HUDEP-2 (cell line): ENCODE data around the gene TBC1D23.
A peak's percentile ranks its signal among the peaks of the same experiment; 100 is the strongest.
"Not testable (repeated sequence)": the region's sequence is repeated elsewhere in the genome, so short reads cannot be mapped to it uniquely, and the experiment has no call there.

Experiments used
- DNase-seq, 76 experiments: peaks; one replicate each; lab custom pipeline; 2025; ENCODE audit not compliant: unreplicated experiment in 76 of 76; lab: John Stamatoyannopoulos, UW

The TBC1D23 gene

GRCh38 chr3:100289339-100289738 lies 28.5 kb downstream of the TBC1D23 start:
- DNase-seq = peak in 74 of 76 experiments; percentile 15 to 98 (median 89)

- DNase-seq = no peak
These were observed 34.3 kb downstream of the TBC1D23 start for GRCh38 chr3:100295089-100295488.

DNA sequence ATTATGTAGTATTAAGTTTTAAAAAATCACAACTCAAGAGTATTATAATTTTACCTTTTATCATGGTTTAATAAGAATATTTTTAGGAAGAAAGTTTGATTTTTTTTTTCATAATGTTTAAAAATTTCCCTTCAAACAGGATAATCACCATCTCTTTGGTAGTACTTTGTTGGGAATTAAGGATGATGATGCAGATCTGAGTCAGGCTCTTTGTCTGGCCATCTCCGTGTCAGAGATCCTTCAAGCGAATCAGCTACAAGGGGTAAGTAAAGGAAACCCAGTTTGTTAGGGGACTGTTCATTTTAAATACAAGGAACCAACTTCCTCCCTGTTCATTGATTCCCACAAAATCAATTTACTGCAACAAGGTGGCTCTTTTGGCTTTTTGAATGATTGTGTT lies 37.0 kb downstream of the TBC1D23 start:
- DNase-seq = no peak

- no peak for DNase-seq
These were observed 38.2 kb downstream of the TBC1D23 start for GRCh38 chr3:100299016-100299415.

DNA sequence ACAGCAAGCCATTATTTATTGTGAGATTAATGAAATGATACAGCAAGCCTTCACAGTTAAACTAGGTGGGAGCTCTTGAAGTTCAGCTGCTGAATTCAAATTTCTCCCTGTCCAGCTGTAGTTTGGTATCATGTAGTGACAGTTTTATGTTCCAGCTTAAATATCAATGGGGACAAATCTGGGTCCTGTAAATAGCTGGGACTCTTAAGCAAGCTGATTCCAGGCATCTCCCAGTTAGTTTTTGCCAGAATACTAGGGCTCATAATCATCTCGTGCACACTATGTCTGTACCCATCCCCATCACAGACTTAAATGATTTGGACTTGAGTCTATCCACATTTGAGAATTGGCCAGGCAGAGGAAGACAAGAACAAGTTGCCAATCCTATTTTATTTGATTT lies 45.9 kb downstream of the TBC1D23 start:
- DNase-seq = no peak

DNA sequence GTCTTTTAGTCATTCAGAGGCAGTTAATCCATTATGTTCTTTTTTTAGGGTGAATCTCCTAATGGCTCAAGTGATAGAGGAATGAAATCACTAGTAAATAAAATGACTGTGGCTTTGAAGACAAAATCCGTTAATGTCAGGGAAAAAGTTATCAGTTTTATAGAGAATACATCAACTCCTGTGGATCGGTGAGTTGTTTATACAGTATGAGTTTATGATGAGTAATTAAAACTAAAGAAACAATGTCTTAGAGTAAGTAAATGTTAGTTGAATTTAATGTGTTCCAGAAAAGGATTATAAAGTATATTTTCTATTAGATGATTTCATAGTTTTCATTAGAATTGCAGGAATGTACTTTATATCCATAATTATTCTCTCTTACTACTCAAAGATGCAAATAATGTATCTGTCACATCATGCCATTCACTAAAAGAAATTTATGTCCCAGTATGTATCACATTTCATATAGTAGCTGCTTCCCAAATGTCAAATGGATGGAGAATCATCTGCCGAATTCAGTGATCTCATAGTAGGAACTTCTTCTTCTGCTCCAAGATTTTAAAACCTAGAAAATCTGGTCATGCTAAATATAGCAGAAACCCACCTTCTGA lies 49.7 kb downstream of the TBC1D23 start:
- no peak for DNase-seq

GRCh38 chr3:100311011-100311410 lies 50.2 kb downstream of the TBC1D23 start:
- no peak for DNase-seq

DNA sequence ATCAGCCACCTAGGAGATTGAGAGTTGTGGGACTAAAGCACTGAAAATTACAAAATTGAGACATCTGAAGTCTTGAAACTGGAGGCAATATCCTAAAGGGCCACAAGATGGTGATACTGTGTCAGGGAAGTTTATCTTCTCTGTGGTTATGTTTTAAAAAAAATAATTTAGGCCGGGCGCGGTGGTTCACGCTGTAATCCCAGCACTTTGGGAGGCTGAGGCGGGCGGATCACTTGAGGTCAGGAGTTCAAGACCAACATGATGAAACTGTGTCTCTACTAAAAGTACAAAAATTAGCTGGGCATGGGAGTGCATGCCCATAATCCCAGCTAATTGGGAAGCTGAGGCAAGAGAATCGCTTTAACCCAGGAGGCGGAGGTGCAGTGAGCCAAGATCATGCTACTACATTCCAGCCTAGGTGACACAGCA lies 55.9 kb downstream of the TBC1D23 start:
- peak in 51 of 76 experiments; percentile 1 to 61 (median 21) for DNase-seq

GRCh38 chr3:100317912-100318311 lies 57.1 kb downstream of the TBC1D23 start:
- DNase-seq = no peak

- no peak for DNase-seq
These were observed 59.2 kb downstream of the TBC1D23 start for GRCh38 chr3:100319951-100320350.

DNA sequence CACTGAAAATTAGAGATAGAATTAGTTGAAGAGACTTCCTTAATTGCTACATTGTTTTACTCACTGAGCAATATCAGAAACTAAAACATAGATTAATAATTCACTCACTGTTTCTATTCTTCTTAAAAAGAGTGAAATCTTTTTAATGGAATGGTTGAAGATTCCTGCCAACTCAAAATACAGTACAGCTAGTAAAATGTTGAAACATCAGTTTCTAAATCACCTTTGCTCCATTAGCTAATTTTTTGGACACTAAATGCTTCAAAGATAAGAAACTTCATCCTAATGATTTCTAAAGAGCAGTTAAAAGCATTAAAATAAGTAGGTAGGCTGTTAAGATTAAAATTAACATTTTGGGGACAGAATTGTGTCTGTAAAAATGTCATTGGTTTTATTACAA lies 63.3 kb downstream of the TBC1D23 start:
- no peak for DNase-seq

GRCh38 chr3:100325827-100326226 lies 65.0 kb downstream of the TBC1D23 start:
- no peak for DNase-seq

GRCh38 chr3:100327377-100327776 lies 66.6 kb downstream of the TBC1D23 start:
- not testable (repeated sequence) for DNase-seq

- no peak for DNase-seq
These were observed 69.2 kb downstream of the TBC1D23 start for GRCh38 chr3:100329800-100330489.

- no peak for DNase-seq
These were observed 69.9 kb downstream of the TBC1D23 start for GRCh38 chr3:100330651-100331050.

DNA sequence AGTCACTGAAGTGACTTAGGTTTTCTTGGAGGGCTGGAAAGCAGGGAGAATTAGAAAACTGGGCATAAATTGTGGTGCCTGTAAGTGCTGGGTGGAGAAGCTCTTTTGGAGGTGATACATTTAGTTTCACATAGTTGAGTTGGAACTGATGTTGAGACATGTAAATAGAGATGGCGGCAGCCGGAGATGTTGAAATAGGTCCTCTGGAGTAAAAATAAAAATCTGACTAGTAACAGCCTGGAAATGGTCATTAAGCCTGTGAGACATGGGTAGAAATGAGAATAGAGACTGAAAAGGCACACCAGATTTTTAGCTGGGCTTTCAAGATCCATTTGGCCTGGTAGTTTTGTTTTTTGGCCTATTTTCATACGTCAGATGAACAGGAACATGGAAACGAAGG lies 70.9 kb downstream of the TBC1D23 start:
- no peak for DNase-seq

DNA sequence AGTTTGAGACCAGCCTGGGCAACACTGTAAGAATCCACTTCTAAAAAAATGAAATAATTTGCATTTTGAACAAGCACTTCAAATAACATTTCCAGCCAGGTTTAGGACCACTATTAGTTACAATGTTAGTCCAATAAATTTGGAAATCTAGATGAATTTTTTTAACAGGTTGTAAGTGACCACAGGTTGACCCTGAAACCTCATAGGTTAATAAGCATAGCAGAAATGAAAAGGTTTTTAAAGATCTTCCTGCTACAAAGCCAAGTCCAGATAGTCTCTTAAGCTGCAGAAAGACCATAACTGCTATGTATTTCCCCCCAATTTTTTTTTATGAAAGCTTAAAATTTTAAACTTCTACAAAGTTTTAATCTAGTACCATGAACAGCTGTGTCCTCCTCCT lies 72.3 kb downstream of the TBC1D23 start:
- DNase-seq = no peak

GRCh38 chr3:100333970-100334487 lies 73.2 kb downstream of the TBC1D23 start:
- no peak for DNase-seq

GRCh38 chr3:100334488-100335351 lies 73.9 kb downstream of the TBC1D23 start, which contains the start of gene NIT2:
Gene NIT2 (plus strand): TSS chr3:100334757. CDS start chr3:100334792, 35 bp downstream.
- DNase-seq = peak in 69 of 76 experiments; percentile 10 to 76 (median 52)

- peak in 71 of 76 experiments; percentile 33 to 87 (median 67) for DNase-seq
These were observed 74.6 kb downstream of the TBC1D23 start for GRCh38 chr3:100335434-100335833.

DNA sequence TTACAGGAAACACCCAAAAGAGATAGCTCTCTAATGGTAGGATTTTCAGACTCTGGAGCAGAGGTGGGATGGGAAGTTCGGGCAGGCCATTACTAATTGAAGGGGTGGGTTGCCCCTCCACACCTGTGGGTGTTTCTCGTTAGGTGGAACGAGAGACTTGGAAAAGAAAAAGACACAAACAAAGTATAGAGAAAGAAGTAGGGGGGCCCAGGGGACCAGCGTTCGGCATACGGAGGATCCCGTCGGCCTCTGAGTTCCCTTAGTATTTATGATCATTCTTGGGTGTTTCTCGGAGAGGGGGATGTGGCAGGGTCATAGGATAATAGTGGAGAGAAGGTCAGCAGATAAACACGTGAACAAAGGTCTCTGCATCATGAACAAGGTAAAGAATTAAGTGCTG lies 75.4 kb downstream of the TBC1D23 start:
- DNase-seq = not testable (repeated sequence)
